ENCODE data around the gene PYGL. TPM values are rescaled to one million over a fixed set of nuclear protein-coding genes. Genes with fewer than 3 reads are reported as not detected.

Gene PYGL
- total RNA-seq, result 115 and 149 TPM in 2 replicates

GRCh38 chr14:50943943-50944646, at the start of gene PYGL:
PYGL (minus strand) TSS chr14:50944483; CDS start chr14:50944403, 80 bp downstream.

GRCh38 chr14:50871914-50872732, 72.2 kb downstream of the PYGL start, which contains the start of gene ABHD12B:
ABHD12B (plus strand) TSS chr14:50872053; CDS start chr14:50872175, 122 bp downstream.

Other genes starting within 250 kb of the PYGL start
- 11.4 and 16.6 TPM in 2 replicates for gene NIN, start 113.3 kb downstream of the PYGL start, total RNA-seq
- gene ABHD12B, start 72.4 kb downstream of the PYGL start, total RNA-seq, result not detected in 2 replicates
- 0.14 and 0.42 TPM in 2 replicates for gene TRIM9, start 150.6 kb upstream of the PYGL start, total RNA-seq

All from airway epithelial cell (primary cell).